H1 (cell line): ENCODE measurements around the gene TBC1D3I.
"Not testable (repeated sequence)": the region's sequence is repeated elsewhere in the genome, so short reads cannot be mapped to it uniquely, and the experiment has no call there.

Experiments
- BRCA1 ChIP-seq: IDR thresholded peaks from 2 replicates; pipeline ENCODE4 v1.6.1; 2012; ENCODE audit warnings: low read depth, low read length, improper control_type of control experiment
- CTBP2 ChIP-seq: IDR thresholded peaks from 2 replicates; pipeline ENCODE4 v1.7.0; 2011; ENCODE audit warnings: borderline replicate concordance, mild to moderate bottlenecking, moderate library complexity, mixed read lengths, low read length; ENCODE audit not compliant: insufficient read depth, insufficient read length
- CTCF ChIP-seq, 3 experiments: IDR thresholded peaks; 1 replicate in 2 of 3; 2 replicates in 1 of 3; pipeline versions ENCODE4 v1.5.1 to v1.6.1; 2011; ENCODE audit warnings: low read length in 3 of 3, mild to moderate bottlenecking in 3 of 3, inconsistent platforms in 2 of 3, low read depth in 1 of 3, moderate library complexity in 1 of 3; ENCODE audit not compliant: insufficient read depth in 1 of 3; ENCODE audit errors: control extremely low read depth in 1 of 3
- HDAC6 ChIP-seq: IDR thresholded peaks from one replicate; pipeline ENCODE4 v1.7.1; 2012; ENCODE audit warnings: low read depth, mild to moderate bottlenecking, inconsistent platforms, low read length, moderate library complexity

DNA sequence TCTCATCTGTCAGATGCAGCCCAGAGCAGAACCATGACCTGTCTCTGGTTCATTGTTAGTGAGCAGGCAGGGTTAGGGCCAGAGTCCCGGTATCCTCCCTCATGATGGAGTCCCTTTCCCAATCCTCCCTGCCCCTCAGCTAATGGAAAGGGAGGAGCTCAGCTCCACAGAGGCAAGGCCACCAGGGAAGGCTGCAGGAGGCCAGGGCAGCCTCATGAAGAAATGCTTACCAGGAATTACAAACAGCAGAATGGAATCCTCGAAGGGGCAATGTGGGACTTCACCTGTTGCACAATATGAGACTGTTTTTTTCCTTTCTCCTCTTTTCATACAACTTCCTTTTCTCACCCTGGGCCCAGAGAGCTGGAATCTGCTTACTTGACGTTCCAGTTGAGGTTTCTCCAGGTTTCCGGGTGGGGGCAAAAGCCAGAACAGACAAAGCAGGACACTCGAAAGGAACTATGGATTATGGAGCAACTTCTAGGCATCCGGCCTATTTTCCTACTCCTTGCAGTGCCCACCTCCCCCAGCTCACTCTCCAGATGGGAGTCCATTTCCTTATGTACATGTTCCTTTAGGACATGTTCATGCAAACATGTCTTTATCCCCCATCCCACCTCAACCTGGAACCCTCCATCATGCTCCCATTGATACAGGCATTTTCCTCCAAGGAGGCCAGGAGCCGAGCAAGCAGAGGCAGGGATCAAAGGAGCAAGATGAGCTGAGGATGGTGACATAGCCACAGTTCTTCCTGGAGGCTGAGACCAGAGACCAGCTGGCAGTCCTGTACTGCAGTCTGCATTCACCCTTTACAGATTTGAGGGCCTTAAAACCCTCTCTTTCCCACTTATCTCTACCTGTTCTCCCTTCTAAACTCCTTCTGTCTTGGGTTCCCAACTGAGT, 48.7 kb downstream of the TBC1D3I start:
- not testable (repeated sequence) for TF ChIP-seq BRCA1; CTCF (IDR thresholded peaks at IDR 0.05; ENCODE audit: control extremely low read depth in 1 of 3, insufficient read depth in 1 of 3, low read depth in 1 of 3, low read length in 3 of 3); HDAC6; CTBP2
